ENCODE results near the gene GADD45G. TPM values are rescaled to one million over a fixed set of nuclear protein-coding genes. Genes with fewer than 3 reads are reported as not detected.

Gene GADD45G, protein sequence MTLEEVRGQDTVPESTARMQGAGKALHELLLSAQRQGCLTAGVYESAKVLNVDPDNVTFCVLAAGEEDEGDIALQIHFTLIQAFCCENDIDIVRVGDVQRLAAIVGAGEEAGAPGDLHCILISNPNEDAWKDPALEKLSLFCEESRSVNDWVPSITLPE
- 1 to 10 TPM; 1.8 to 4.5 (median 2.5) TPM for polyA plus RNA-seq (ENCODE audit: insufficient read length in 3 of 3)

DNA sequence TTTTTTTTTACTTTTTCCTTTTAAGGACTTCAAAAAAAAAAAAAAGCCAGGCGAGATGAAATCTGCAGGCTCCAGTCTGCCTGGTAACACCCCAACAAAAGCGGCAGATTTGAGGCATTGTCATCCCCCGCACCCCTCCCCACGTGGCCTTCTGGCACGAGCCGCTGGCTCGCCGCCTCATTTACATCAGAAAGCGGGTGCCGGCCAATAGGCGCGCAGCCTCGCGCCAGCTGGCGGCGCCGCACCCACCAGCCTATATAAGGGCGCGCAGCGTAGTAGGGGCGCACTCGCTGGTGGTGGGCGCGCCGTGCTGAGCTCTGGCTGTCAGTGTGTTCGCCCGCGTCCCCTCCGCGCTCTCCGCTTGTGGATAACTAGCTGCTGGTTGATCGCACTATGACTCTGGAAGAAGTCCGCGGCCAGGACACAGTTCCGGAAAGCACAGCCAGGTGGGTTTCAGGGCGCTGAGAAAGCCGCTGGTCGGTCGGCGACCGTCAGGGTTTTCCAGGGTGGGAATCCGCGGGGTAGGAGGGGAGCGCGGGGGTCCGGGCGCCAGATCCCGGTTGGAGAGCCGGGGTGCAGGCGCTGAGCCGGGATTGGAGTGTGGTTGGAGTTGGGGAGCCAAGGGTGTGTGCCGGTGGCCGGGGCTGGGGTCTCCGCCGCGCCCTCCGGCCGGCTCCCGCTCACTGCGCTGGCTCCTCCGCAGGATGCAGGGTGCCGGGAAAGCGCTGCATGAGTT, at the start of gene GADD45G:
Gene GADD45G (plus strand): TSS at position 284 of the 736 bp plus-strand sequence. CDS start 110 bp downstream, at position 394.
- peak in 1 of 3 donors; percentile 62 for DNase-seq (ENCODE audit: low read depth in 3 of 3, low spot score in 2 of 3)

DNA sequence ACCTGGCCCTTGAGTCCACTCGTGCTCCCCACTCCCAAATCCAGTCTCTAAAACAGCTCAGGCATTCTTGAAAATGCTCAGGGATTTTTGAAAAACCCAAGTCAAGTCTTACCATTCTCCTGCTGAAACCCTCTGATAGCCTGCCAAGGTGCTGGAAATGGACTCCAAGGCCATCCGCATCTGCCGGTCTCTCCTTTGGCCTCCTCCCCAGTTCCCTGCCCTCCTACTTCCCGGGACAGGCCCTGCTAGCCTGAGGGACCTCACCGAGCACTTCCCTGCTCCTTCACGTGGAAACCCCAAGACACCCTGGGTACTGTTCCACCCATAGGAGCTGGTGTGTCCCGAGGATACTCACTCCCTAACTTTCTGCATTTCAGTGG, 49.8 kb upstream of the GADD45G start:
- no peak for DNase-seq (ENCODE audit: low read depth in 3 of 3, low spot score in 2 of 3)

DNA sequence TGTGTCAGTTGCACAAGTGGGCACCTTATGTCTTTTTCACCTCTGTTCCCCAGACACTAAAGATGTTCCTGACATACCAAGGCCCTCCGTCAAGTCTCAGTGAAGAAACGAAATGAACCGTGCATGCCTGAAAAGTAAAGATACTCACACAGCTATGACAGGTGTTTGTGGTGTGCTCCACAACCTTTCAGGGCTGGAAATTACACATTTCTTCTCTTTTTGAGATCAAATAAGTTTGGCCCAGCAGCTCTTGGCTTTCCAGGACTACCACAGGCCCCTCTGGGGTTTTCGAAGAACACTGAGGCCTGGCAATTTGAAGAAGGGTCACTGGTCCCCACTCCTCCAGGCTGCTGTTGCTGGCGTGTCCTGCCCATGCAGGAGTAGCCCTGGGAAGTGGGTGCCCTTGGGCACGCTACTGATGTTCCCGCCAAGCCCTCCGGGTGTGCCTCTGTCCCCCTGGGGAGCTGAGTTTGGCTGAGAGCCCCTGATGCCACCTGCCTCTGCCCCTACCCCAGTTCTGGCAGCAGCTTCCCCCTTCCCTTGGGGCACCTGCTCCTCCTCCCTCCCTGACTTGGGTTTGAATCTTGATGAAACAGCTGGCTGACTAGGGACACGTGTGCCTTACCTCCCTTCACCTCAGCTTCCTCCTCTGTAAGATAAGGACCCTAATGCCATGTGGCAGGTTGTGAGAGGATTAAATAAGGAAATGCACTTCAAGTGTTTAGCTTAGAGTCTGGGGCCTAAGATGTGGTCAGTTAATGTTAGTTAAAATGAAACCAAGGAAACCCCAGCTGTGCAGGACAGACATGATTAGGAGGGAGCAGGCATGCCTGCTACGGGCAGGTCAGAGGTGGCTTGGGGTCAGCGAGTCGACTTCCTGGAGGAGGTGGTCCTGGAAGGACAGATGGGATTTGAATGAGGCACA, 49.1 kb upstream of the GADD45G start:
- no peak for DNase-seq (ENCODE audit: low read depth in 3 of 3, low spot score in 2 of 3)

DNA sequence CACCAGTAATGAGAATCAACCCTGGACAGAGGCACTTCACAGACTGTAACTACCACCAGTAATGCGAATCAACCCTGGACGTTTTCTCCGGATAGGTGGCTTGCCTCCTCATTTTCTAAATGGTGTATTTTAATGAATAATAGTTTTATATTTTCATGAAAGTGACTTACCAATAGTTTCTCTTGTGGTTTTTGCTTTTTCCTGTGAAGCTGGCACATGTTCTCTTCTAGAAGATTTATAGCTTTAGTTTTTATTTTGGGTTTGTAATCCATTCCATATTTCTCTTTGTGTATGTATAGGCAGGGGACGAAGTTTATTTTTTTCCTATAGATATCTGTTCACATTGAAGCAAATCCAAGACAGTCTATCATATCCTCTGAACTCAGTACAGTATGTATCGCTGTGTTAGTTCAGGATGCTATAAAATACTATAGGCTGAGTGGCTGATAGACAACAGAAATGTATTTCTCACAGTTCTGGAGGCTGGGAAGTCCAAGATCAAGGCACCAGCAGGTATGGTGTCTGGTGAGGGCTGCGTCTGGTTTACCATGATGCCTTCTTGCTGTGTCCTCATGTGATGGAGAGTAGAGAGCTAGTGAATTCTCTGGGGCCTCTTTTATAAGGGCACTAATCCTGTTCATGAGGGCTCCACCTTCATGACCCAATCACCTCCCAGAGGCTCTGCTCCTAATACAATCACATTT, 46.5 kb upstream of the GADD45G start:
- DNase-seq (ENCODE audit: low read depth in 3 of 3, low spot score in 2 of 3) = no peak

DNA sequence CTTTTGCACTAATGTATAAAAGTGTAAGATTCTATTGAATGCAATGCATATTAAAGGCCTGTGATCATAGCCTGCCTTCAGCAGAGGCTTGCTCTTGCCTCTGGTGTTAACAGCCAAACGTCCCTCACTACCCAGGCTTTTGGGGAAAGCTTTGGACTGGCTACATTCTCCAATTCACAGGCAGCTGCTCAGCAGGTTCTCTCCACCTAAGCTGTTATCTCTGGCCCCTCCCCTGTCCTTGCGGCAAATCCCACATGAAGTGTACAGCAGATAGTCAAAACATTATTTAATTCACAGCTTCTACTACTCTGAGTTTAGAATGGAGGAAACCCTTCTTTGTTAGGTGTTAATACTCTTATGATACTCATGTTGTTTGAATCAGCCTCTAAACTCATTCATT, 45.9 kb upstream of the GADD45G start:
- DNase-seq (ENCODE audit: low read depth in 3 of 3, low spot score in 2 of 3) = no peak

DNA sequence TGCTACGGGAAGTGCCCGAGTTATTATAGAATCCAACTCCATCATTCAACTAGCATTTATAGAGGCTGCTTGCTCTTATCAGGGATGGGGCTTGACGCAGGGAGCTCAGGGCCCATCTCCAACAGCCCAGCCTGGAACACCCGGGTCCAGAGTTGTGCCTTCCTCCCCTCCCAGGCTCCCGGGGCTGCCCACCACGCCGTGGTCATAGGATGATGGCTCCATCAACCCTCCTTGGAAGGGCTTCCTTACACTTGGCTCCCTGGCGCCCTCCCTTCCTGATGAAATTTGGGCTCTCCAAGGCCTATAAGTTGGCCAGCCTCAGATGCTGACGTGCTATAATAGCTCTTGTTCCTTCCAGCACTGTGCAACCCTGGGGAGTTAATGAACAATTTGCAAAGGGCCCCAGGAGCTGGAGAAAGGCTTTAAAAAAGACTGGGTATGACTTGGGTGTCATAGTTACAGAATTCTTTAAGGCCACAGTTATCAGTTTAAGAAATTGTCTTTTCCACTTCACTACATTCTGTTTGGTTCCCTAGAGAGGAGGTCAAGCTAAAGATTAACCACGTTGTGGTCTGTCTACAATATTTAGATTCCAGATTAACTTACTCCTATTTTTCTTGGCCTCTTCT, 42.5 kb upstream of the GADD45G start:
- DNase-seq (ENCODE audit: low read depth in 3 of 3, low spot score in 2 of 3) = peak in 1 of 3 donors; percentile 47

DNA sequence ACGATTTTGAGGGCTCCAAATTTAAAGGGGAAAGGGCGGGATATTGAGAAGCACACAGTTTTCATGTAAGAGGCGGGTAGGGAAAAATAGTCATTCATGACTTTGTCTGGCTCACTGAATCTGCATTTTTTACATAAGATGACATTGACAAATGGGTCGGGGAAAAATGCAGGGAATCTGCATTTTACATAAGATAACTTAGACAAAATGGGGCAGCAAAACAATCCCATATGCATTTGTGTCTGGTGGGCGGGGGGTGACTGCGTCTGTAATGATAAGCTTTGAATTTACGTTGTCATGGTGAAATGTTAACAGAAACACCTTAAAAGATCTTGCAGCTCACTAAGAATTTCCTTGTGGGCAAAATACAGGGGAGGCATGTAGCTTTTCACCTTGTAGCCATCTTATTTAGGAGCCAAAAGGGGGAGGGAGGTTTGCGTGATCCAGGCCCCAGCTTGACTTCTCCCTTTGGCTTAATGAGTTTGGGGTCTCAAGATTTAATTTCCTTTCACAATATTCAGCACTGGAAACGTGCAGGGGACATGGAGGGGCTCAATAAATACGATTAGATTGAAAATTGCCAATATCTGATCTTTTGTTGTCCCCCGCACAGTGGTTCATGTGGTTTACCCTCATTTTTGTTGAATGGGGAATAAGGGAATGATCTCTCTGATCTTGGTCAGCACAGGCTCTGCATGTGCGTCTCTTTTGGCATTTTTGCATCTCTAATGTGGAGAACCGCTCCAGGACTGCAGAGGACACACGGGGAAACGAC, 41.1 kb upstream of the GADD45G start:
- no peak for DNase-seq (ENCODE audit: low read depth in 3 of 3, low spot score in 2 of 3)

DNA sequence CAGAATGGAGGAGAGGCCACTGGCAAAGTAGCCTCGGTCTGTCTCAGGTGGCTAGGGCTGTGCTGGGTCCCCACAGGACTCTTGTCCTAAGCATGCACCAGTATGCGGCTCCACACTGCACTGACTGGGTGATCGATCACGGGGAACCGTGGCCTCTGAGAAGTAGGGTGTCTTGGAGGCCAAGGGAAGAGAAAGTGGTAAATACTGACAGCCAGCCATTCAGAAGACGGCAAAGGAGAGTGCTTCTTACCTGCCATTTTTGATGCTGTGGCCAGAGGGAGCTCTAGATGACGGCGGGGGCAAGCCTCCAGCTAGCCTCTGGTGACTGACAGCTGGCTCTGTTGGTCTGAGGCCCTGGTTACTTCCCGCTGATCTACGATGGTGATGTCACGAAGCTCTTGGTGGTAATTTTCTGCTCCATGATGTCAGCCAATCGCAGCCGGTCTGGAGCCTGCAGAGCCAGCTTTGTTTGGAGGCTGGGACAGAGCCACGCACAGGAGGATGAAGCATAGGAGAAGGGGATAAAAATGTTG, 40.4 kb upstream of the GADD45G start:
- no peak for DNase-seq (ENCODE audit: low read depth in 3 of 3, low spot score in 2 of 3)

DNA sequence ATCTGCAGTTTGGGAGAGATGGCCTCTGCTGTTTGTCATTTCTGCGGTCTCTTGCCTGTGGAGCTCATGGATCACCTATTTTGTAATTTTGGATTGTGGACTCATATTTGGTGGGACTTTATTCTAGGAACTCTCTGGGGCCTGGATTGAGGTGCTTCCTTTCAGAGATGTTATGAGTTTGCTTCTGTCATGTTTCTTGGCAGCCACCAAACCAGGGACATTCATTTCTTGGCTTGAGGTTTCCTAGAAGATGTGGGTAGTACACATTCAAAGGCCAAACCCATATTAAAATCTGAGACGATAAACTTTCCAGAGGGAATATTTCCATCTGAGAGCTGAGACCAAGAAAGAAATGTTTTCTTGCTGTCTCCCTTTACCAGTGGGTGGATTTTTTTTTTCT, 37.2 kb upstream of the GADD45G start:
- no peak for DNase-seq (ENCODE audit: low read depth in 3 of 3, low spot score in 2 of 3)

DNA sequence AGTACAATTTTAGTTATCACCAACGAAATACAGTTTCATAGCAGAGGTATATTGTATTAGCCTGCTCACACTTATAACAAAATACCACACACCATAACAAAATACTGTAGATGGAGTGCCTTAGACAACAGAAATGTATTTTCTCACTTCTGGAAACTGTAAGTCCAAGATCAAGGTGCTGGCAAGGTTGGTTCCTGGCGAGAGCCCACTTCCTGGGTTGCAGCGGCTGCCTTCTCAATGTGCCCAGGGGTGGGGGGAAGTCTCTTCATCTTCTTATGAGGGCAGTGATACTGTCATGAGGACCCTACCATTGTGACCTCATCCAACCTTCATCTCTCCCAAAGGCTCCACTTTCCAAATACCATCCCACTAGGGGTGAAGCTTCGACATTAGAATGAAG, 30.5 kb upstream of the GADD45G start:
- DNase-seq (ENCODE audit: low read depth in 3 of 3, low spot score in 2 of 3) = no peak

DNA sequence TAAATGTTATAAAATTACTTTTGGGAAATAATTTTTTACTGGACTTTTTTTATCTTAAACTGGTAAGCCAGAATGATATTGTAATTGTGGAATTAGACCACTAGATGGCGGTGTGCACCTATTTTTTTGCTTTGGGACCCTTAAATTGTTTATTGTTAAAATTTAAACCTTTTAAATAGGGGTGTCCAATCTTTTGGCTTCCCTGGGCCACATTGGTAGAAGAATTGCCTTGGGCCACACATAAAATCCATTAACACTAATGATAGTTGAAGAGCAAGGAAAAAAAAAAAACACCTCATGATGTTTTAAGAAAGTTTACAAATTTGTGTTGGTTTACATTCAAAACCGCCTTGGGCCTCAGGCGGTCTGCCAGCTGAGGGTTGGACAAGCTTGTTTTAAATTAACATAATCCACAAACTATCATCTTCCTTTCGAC, 28.4 kb upstream of the GADD45G start:
- no peak for DNase-seq (ENCODE audit: low read depth in 3 of 3, low spot score in 2 of 3)

DNA sequence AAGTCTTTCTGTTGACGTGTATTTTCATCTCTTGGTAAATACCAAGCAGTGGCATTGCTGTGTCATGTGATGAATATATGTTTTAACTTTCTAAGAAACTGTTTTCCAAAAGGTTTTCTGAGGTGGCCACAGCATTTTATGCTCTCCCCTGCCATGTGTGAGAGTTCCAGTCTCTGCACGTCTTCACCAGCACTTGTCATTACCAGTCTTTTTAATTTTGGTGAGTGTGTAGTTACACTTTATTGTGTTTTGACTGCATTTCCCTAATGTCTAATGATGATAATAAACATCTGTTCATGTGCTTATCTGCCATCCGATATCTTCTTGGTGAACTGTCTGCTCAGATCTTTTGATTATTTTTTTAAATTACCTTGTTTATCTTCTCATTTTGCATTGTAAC, 27.4 kb upstream of the GADD45G start:
- no peak for DNase-seq (ENCODE audit: low read depth in 3 of 3, low spot score in 2 of 3)

DNA sequence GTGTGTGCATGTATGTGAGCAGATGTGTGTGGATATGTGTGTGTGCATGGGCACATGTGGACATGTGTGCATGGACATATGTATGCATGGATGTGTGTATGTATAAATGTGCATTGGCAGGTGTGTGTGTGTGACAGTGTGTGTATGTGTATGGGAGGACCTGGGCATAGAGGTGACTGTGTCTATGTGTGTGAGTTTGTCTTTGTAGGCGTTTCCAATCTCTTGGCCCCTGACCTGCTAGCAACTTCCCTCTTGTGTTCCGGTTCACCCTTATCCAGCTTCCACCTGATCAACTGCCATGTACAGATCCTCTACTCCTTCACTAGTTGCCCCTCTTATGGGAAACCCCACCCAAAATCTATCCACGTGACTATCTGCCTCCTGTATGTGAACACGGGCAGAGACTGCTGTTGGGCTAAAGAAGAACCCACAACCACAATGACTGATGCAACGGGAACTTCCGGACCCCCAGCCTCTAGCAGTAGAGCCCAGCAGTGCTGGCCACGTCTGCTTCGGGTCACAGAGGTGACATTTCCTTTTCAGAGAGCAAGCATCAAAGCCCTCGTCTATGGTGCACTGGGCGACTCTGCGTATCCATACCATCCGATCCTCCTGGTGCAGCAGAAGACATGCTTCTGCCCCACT, 24.9 kb upstream of the GADD45G start:
- DNase-seq (ENCODE audit: low read depth in 3 of 3, low spot score in 2 of 3) = no peak

DNA sequence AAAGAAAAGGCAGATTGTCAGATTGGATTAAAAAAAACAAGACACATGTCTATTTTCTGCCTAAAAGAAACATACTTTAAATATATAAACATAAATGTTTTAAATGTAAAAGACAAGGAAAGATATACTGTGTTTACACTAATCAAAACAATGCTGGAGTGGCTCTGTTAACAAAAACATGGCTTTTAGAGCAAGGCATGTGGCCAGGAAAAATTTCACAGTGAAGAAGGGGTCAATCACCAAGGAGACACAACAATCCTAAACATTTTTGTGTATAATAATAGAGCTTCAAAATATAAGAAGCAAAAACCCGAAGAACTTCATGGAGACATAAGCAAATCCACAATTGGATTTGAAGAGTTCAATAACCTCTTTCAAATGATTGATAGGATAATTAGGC, 18.5 kb upstream of the GADD45G start:
- DNase-seq (ENCODE audit: low read depth in 3 of 3, low spot score in 2 of 3) = no peak

DNA sequence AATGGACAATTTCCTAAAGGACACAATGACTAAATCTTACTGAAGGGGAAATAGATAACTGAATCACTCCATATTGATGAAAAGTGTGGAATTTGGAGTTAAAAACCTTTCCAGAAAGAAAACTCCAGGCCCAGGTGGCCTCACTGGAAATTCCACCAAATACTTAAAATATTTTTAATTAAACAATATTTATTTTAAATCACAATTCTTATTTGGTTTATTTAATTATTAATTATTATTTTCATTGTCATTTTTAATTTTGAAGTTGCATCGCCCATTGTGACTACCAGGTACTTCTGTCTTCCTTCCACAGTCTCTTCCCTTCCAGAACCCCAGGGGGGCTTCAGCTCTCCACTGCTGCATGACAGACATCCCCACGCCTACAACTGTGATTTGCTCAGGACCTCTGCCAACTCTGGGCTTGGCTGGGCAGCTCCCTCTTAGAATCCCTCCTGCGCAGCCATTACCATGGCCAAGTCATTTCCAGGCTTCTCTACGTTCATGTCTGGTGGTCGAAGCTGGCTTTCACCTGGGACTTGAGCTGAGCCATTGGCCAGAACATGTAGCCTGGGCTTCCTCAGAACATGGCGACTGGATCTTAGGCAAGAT, 16.4 kb upstream of the GADD45G start:
- DNase-seq (ENCODE audit: low read depth in 3 of 3, low spot score in 2 of 3) = no peak

DNA sequence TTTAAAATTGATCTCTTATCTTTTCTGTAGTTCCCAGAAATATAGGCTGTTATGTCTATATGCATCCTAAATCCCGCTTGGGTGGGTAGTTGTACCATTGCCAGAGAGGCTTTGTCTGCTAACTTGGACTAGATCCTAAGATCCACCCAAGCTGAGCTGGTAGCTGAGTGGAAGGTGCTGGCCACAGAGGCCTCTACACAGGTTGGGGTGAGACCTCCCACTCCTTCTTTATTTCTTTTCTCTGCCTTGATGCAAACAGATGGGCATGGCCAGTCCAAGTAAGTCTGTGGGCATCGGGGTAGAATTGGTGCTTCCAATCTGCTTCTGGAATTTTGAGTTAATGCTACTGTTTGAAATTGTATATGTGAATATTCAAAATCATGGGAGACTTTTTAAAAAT, 14.4 kb upstream of the GADD45G start:
- no peak for DNase-seq (ENCODE audit: low read depth in 3 of 3, low spot score in 2 of 3)

DNA sequence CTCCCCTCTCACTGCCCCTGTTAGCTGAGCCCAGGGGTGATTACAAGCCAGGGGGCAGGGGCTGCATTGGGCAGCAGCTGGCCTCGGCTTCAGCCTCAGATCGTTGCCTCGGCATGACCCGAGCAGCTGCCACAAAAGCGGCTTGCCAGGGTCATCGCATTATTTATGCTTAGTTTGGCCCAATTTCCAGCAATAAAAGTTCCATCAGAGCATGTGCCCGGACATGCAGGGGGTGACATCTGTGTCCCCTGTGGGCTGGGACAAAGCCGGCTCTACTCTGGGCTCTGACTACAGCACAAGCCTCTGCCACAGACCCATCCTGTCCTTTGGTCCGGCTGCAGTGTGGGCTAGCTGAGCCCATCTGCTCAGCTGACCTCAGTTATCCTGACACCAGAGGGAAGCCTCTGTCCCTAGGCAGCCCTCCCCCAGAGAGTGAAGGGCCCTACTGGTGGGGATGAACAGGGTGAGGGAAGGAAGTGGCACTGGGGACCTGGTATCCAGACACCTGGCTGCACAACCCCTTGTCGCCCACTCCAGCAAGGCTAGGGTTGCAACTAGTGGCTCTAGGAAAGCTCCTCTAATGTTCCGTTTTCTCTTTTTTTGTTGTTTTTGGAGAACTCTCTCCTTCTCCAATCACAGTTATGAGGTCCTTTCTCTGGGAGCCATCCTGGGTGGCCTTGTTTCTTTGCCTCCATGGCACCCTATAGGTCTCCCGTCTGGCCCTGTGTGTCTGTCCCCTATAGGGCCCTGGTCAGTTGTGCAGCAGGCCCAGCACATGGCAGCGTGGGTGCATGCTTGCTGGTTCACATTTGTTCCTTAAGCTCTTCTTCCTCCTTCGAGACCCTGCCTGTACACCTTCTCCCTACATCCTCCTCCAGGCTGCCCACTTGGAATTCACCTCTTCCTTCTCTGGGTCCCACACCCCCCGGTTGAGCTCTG, 13.3 kb upstream of the GADD45G start:
- no peak for DNase-seq (ENCODE audit: low read depth in 3 of 3, low spot score in 2 of 3)
